WTC11 (cell line): ENCODE data around the gene TOE1. TPM values are rescaled to one million over a fixed set of nuclear protein-coding genes. Genes with fewer than 3 reads are reported as not detected.

Experiments
- ATAC-seq: fragments of 200-7000 bp; cut with Tn5 transposase; 2 replicates; pipeline ENCODE4 v1.10.0; 2021; ENCODE audit warnings: mild to moderate bottlenecking, moderate library complexity
- CTCF ChIA-PET: fragments of 300-600 bp; sonication (Branson Sonifier 250); formaldehyde crosslinking; loops from one replicate; lab custom pipeline; 2021; ENCODE audit warnings: antibody characterized with exemption; lab: Charles Lee
- POLR2A ChIA-PET: fragments of 350-600 bp; sonication (Branson Sonifier 250); formaldehyde crosslinking; loops from one replicate; lab custom pipeline; 2021; ENCODE audit warnings: antibody characterized with exemption; lab: Charles Lee
- DNase-seq: peaks from one replicate; pipeline ENCODE4 v3.0.0; 2021; ENCODE audit warnings: low spot score
- H3K27ac Mint-ChIP-seq: 2 replicates; pipeline ENCODE4 v1.8.0; 2021; ENCODE audit warnings: mixed read lengths
- H3K27me3 Mint-ChIP-seq: 2 replicates; pipeline ENCODE4 v1.8.0; 2021; ENCODE audit warnings: low read depth, mild to moderate bottlenecking, moderate library complexity, mixed read lengths
- H3K36me3 Mint-ChIP-seq: 2 replicates; pipeline ENCODE4 v1.8.0; 2021; ENCODE audit warnings: mixed read lengths
- H3K4me1 Mint-ChIP-seq: 2 replicates; pipeline ENCODE4 v1.8.0; 2022; ENCODE audit warnings: mixed read lengths
- H3K4me3 Mint-ChIP-seq: 2 replicates; pipeline ENCODE4 v1.8.0; 2021; ENCODE audit warnings: mild to moderate bottlenecking, moderate library complexity, mixed read lengths
- H3K9me3 Mint-ChIP-seq: 2 replicates; pipeline ENCODE4 v1.8.0; 2021; ENCODE audit warnings: mixed read lengths
- ATF1 ChIP-seq: sonication (generic); formaldehyde crosslinking; IDR thresholded peaks from 2 replicates; pipeline ENCODE4 v1.8.1; 2023; ENCODE audit warnings: mild to moderate bottlenecking, moderate library complexity, missing genetic modification reagents
- ATF2 ChIP-seq: sonication (generic); formaldehyde crosslinking; IDR thresholded peaks from 2 replicates; pipeline ENCODE4 v1.8.1; 2022; ENCODE audit warnings: low read depth, missing genetic modification reagents, borderline replicate concordance
- ATF3 ChIP-seq: sonication (generic); formaldehyde crosslinking; conservative IDR thresholded peaks from 2 replicates; pipeline ENCODE4 v1.8.1; 2022; ENCODE audit warnings: mild to moderate bottlenecking, missing genetic modification reagents
- CREB1 ChIP-seq: sonication (generic); formaldehyde crosslinking; IDR thresholded peaks from 2 replicates; pipeline ENCODE4 v1.8.0; 2023; ENCODE audit warnings: mild to moderate bottlenecking, missing genetic modification reagents
- CREM ChIP-seq: sonication (generic); formaldehyde crosslinking; IDR thresholded peaks from 2 replicates; pipeline ENCODE4 v1.8.1; 2022; ENCODE audit warnings: mild to moderate bottlenecking, missing genetic modification reagents, moderate library complexity
- EMX1 ChIP-seq: fragments of 250-450 bp; sonication (Bioruptor Pico); IDR thresholded peaks from 2 replicates; pipeline ENCODE4 v1.8.0; 2021; ENCODE audit warnings: mild to moderate bottlenecking
- HMGA2 ChIP-seq: fragments of 250-450 bp; sonication (Bioruptor Pico); IDR thresholded peaks from 2 replicates; pipeline ENCODE4 v1.4.0; 2021; ENCODE audit warnings: mild to moderate bottlenecking, moderate library complexity
- IRF2 ChIP-seq: sonication (generic); formaldehyde crosslinking; IDR thresholded peaks from 2 replicates; pipeline ENCODE4 v1.8.0; 2022; ENCODE audit warnings: low read depth, missing genetic modification reagents, borderline replicate concordance
- JAZF1 ChIP-seq: fragments of 250-450 bp; sonication (Bioruptor Pico); IDR thresholded peaks from 2 replicates; pipeline ENCODE4 v1.9.0; 2021; ENCODE audit warnings: moderate library complexity, mild to moderate bottlenecking, inconsistent platforms
- NFATC4 ChIP-seq: fragments of 250-450 bp; sonication (Bioruptor Pico); IDR thresholded peaks from 2 replicates; pipeline ENCODE4 v1.9.0; 2021; ENCODE audit warnings: mild to moderate bottlenecking
- NFE2L1 ChIP-seq: sonication (generic); formaldehyde crosslinking; IDR thresholded peaks from 2 replicates; pipeline ENCODE4 v1.8.1; 2023; ENCODE audit warnings: missing genetic modification reagents
- NFYB ChIP-seq: sonication (generic); formaldehyde crosslinking; conservative IDR thresholded peaks from 2 replicates; pipeline ENCODE4 v1.8.0; 2022; ENCODE audit warnings: low read depth, missing genetic modification reagents
- NR1H2 ChIP-seq: sonication (generic); formaldehyde crosslinking; IDR thresholded peaks from 2 replicates; pipeline ENCODE4 v1.9.0; 2021; ENCODE audit warnings: mild to moderate bottlenecking, moderate library complexity, missing genetic modification reagents
- SMAD3 ChIP-seq: sonication (generic); formaldehyde crosslinking; IDR thresholded peaks from 2 replicates; pipeline ENCODE4 v1.8.0; 2022; ENCODE audit warnings: missing genetic modification reagents, mild to moderate bottlenecking, borderline replicate concordance
- USF2 ChIP-seq: sonication (generic); formaldehyde crosslinking; IDR thresholded peaks from 2 replicates; pipeline ENCODE4 v1.8.1; 2023; ENCODE audit warnings: mild to moderate bottlenecking, missing genetic modification reagents, moderate library complexity
- ZMAT4 ChIP-seq: fragments of 250-450 bp; sonication (Bioruptor Pico); IDR thresholded peaks from 2 replicates; pipeline ENCODE4 v1.9.0; 2021; ENCODE audit warnings: mild to moderate bottlenecking
- ZNF317 ChIP-seq: sonication (generic); formaldehyde crosslinking; IDR thresholded peaks from 2 replicates; pipeline ENCODE4 v1.8.1; 2023; ENCODE audit warnings: low read depth, mild to moderate bottlenecking, moderate library complexity, missing genetic modification reagents, borderline replicate concordance
- ZNF396 ChIP-seq: fragments of 250-450 bp; sonication (Bioruptor Pico); IDR thresholded peaks from 2 replicates; pipeline ENCODE4 v1.8.0; 2021; ENCODE audit warnings: mild to moderate bottlenecking, moderate library complexity, borderline replicate concordance
- ZNF416 ChIP-seq: fragments of 250-450 bp; sonication (Bioruptor Pico); IDR thresholded peaks from 2 replicates; pipeline ENCODE4 v1.9.0; 2021; ENCODE audit warnings: mild to moderate bottlenecking, inconsistent platforms
- ZNF512 ChIP-seq: sonication (generic); formaldehyde crosslinking; IDR thresholded peaks from 2 replicates; pipeline ENCODE4 v1.8.1; 2022; ENCODE audit warnings: missing genetic modification reagents, borderline replicate concordance
- total RNA-seq: library from RNA; stranded (reverse); gene quantifications from 3 replicates; pipeline ENCODE4 v1.2.3, GENCODE V29; 2021

The TOE1 gene
- total RNA-seq, 1 experiment from 2014 or later: 7.4 TPM

GRCh38 chr1:45379524-45379923 is 39.6 kb downstream of the TOE1 start (continued):
- TF ChIP-seq ZNF512 (no peak), CREB1 (CRISPR knock-in tag) (no peak), NFATC4 (CRISPR knock-in tag) (no peak), ZMAT4 (no peak), HMGA2 (CRISPR knock-in tag) (no peak), ATF2 (CRISPR knock-in tag) (no peak), NFYB (CRISPR knock-in tag) (no peak), IRF2 (CRISPR knock-in tag) (no peak)

GRCh38 chr1:45380125-45380524 is 40.2 kb downstream of the TOE1 start:
- Mint-ChIP-seq H3K27ac (no peak overlapping the region), H3K27me3 (no peaks in the 10 kb centered on the region), H3K9me3 (0 out of 2 replicates have a peak, but pooled peaks cover 3% of the 10 kb centered on the region), H3K4me1 (no peaks in the 10 kb centered on the region), H3K4me3 (no peak overlapping the region), H3K36me3 (no peaks in the 10 kb centered on the region)
- DNase-seq (no peak), ATAC-seq (no peak)
- no peak for TF ChIP-seq SMAD3 (CRISPR knock-in tag)
- no peak for TF ChIP-seq ZNF416 (CRISPR knock-in tag)
- no peak for TF ChIP-seq NFE2L1 (CRISPR knock-in tag)
- POLR2A ChIA-PET: no interaction called here
- CTCF ChIA-PET: no interaction called here

- ATAC-seq (no peak), DNase-seq (no peak)
- no peak overlapping the region for H3K4me3 Mint-ChIP-seq
- POLR2A ChIA-PET: no interaction called here
- CTCF ChIA-PET: no interaction called here
- no peaks in the 10 kb centered on the region for H3K36me3 Mint-ChIP-seq
- H3K27ac Mint-ChIP-seq: no peak overlapping the region
- 0 out of 2 replicates have a peak, but pooled peaks cover 3% of the 10 kb centered on the region for H3K9me3 Mint-ChIP-seq
- no peak for TF ChIP-seq ATF1 (CRISPR knock-in tag)
- TF ChIP-seq JAZF1 (CRISPR knock-in tag): no peak
- no peak for TF ChIP-seq ATF3 (CRISPR knock-in tag)
- TF ChIP-seq USF2: no peak
- TF ChIP-seq EMX1: no peak
- TF ChIP-seq ZNF396 (CRISPR knock-in tag): no peak
- no peak for TF ChIP-seq CREM
- no peak for TF ChIP-seq NR1H2 (CRISPR knock-in tag)
- no peak for TF ChIP-seq ZNF317 (CRISPR knock-in tag)
- TF ChIP-seq, all 79 proteins: peak for 0
- no peaks in the 10 kb centered on the region for H3K27me3 Mint-ChIP-seq
- H3K4me1 Mint-ChIP-seq: no peaks in the 10 kb centered on the region
These were observed 40.8 kb downstream of the TOE1 start for GRCh38 chr1:45380730-45381129.
